Mucosa of stomach (tissue), 1 donor: ENCODE data around the gene SSH3.
A peak's percentile ranks its signal among the peaks of the same experiment; 100 is the strongest.

Experiments
- H3K27me3 ChIP-seq: one replicate; pipeline ENCODE4 v1.7.0; 2013; ENCODE audit warnings: mild to moderate bottlenecking, low read length; ENCODE audit not compliant: control insufficient read depth, insufficient read depth
- H3K36me3 ChIP-seq: one replicate; pipeline ENCODE4 v1.7.0; 2013; ENCODE audit warnings: low read length; ENCODE audit not compliant: control insufficient read depth, insufficient read depth
- H3K4me1 ChIP-seq: one replicate; pipeline ENCODE4 v1.7.0; 2013; ENCODE audit warnings: mild to moderate bottlenecking, low read length; ENCODE audit not compliant: control insufficient read depth, insufficient read depth
- H3K4me3 ChIP-seq: one replicate; pipeline ENCODE4 v1.7.0; 2013; ENCODE audit warnings: low read length
- H3K9ac ChIP-seq: one replicate; pipeline ENCODE4 v1.7.0; 2013; ENCODE audit warnings: mild to moderate bottlenecking, low read length, moderate library complexity
- H3K9me3 ChIP-seq: one replicate; pipeline ENCODE4 v1.7.0; 2013; ENCODE audit warnings: mild to moderate bottlenecking, low read length, moderate library complexity; ENCODE audit not compliant: control insufficient read depth
- donor health status: Pancreatic carcinoma.

Gene SSH3

GRCh38 chr11:67271205-67271540 lies 32.2 kb upstream of the SSH3 start:
- H3K36me3 ChIP-seq: no peaks in the 10 kb centered on the region
- no peak overlapping the region for H3K4me3 ChIP-seq

GRCh38 chr11:67271541-67272284 lies 31.6 kb upstream of the SSH3 start:
- Histone ChIP-seq H3K27me3 (no peaks in the 10 kb centered on the region), H3K9ac (no peak overlapping the region), H3K4me3 (no peak overlapping the region), H3K36me3 (no peaks in the 10 kb centered on the region), H3K9me3 (no peaks in the 10 kb centered on the region), H3K4me1 (peaks cover 92% of the 10 kb centered on the region)

More at GRCh38 chr11:67271205-67271540, 32.2 kb upstream of the SSH3 start:
- Histone ChIP-seq H3K27me3 (no peaks in the 10 kb centered on the region), H3K9me3 (no peaks in the 10 kb centered on the region), H3K4me1 (peaks cover 86% of the 10 kb centered on the region), H3K9ac (no peak overlapping the region)

- no peaks in the 10 kb centered on the region for H3K9me3 ChIP-seq
- no peaks in the 10 kb centered on the region for H3K27me3 ChIP-seq
- no peaks in the 10 kb centered on the region for H3K36me3 ChIP-seq
- no peak overlapping the region for H3K9ac ChIP-seq
- no peak overlapping the region for H3K4me3 ChIP-seq
- H3K4me1 ChIP-seq: peaks cover 99% of the 10 kb centered on the region
Measured at GRCh38 chr11:67272327-67273259, 30.7 kb upstream of the SSH3 start.

- Histone ChIP-seq H3K27me3 (no peaks in the 10 kb centered on the region), H3K4me3 (no peak overlapping the region), H3K4me1 (peaks cover 98% of the 10 kb centered on the region), H3K36me3 (peaks cover 2% of the 10 kb centered on the region), H3K9ac (peak overlapping the region; percentile 50), H3K9me3 (no peaks in the 10 kb centered on the region)
Measured at GRCh38 chr11:67273260-67273990, 29.9 kb upstream of the SSH3 start.

GRCh38 chr11:67274768-67275605 lies 28.3 kb upstream of the SSH3 start:
- Histone ChIP-seq H3K4me1 (peaks cover 82% of the 10 kb centered on the region), H3K4me3 (no peak overlapping the region), H3K9ac (peak overlapping the region; percentile 37)

GRCh38 chr11:67275606-67276409 lies 27.5 kb upstream of the SSH3 start:
- Histone ChIP-seq H3K4me1 (peaks cover 74% of the 10 kb centered on the region), H3K9me3 (no peaks in the 10 kb centered on the region), H3K36me3 (peaks cover 25% of the 10 kb centered on the region), H3K9ac (no peak overlapping the region), H3K27me3 (no peaks in the 10 kb centered on the region), H3K4me3 (no peak overlapping the region)

More at GRCh38 chr11:67274768-67275605, 28.3 kb upstream of the SSH3 start:
- Histone ChIP-seq H3K9me3 (no peaks in the 10 kb centered on the region), H3K27me3 (no peaks in the 10 kb centered on the region), H3K36me3 (peaks cover 17% of the 10 kb centered on the region)

- peak overlapping the region; percentile 72 for H3K9ac ChIP-seq
- peaks cover 35% of the 10 kb centered on the region for H3K36me3 ChIP-seq
- peaks cover 64% of the 10 kb centered on the region for H3K4me1 ChIP-seq
Measured at GRCh38 chr11:67276781-67277230, 26.5 kb upstream of the SSH3 start.

GRCh38 chr11:67277231-67277961 lies 25.9 kb upstream of the SSH3 start:
- no peaks in the 10 kb centered on the region for H3K9me3 ChIP-seq
- H3K36me3 ChIP-seq: peaks cover 35% of the 10 kb centered on the region
- H3K9ac ChIP-seq: peak overlapping the region; percentile 72
- H3K4me1 ChIP-seq: peaks cover 58% of the 10 kb centered on the region
- H3K4me3 ChIP-seq: peak overlapping the region; percentile 14
- H3K27me3 ChIP-seq: no peaks in the 10 kb centered on the region

More at GRCh38 chr11:67276781-67277230, 26.5 kb upstream of the SSH3 start:
- Histone ChIP-seq H3K4me3 (no peak overlapping the region), H3K9me3 (no peaks in the 10 kb centered on the region), H3K27me3 (no peaks in the 10 kb centered on the region)

- Histone ChIP-seq H3K9ac (peak overlapping the region; percentile 72), H3K9me3 (no peaks in the 10 kb centered on the region), H3K36me3 (peaks cover 43% of the 10 kb centered on the region), H3K27me3 (no peaks in the 10 kb centered on the region), H3K4me1 (peaks cover 48% of the 10 kb centered on the region), H3K4me3 (no peak overlapping the region)
Measured at GRCh38 chr11:67278135-67278938, 25.0 kb upstream of the SSH3 start.
